DMS 273 treated with DMSO at 0.1 percent for 48 hours (cell line): Measurements from ENCODE around the gene GTF2F2.

ENCODE experiments used
- DNase-seq: peaks from one replicate; lab custom pipeline; 2025; lab: John Stamatoyannopoulos, UW

GTF2F2 gene

DNA sequence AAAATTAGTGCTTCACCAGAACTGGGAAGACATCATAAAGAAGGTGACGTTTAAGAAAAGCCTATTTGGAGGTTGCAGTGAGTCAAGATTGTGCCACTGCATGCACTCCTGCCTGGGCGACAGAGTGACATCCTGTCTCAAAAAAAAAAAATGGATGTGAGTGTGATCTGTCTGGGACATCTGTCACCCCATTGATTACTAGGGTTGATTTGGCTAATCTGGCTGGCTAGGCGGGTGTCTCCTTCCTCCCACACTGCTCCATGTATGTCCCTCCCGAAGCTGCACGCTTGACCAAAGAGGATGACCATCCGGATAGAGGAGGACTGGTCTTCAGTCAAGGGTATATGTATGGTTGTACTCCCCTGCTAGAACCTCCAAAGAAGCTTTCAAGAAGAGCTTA, 2.6 kb downstream of the GTF2F2 start:
- DNase-seq: no peak

DNA sequence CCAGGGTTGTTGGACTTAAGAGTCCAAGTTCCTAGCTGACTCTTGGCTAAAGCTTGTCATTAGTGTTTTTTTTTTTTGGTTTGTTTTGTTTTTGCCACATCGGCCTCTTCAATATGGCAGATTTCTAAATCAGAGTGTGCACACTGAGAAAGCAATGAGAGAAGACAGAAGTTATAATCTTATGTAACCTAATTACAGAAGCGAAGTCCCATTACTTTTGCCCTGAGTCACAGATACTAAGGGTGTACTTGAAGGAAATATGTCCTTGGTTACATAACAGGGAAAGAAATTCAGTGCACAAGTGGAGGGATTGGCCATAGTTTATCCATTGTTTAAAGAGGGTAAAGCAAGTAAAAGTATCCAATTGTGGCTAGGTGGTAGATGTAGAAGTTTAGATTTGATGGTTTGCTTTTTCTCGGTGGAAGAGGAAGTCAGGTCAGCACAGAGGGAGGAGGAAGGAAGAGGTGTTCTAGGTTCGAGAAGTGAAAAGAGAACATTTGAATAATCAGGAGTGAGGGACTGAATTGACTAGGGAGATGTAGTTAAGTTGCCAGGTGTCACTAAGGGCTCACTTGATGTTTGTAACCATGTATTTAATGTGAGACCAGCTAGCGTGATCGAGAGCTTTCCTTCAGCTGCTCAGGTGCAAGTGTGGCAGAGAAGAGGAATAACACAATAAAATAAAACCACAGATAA, 12.2 kb downstream of the GTF2F2 start:
- no peak for DNase-seq

DNA sequence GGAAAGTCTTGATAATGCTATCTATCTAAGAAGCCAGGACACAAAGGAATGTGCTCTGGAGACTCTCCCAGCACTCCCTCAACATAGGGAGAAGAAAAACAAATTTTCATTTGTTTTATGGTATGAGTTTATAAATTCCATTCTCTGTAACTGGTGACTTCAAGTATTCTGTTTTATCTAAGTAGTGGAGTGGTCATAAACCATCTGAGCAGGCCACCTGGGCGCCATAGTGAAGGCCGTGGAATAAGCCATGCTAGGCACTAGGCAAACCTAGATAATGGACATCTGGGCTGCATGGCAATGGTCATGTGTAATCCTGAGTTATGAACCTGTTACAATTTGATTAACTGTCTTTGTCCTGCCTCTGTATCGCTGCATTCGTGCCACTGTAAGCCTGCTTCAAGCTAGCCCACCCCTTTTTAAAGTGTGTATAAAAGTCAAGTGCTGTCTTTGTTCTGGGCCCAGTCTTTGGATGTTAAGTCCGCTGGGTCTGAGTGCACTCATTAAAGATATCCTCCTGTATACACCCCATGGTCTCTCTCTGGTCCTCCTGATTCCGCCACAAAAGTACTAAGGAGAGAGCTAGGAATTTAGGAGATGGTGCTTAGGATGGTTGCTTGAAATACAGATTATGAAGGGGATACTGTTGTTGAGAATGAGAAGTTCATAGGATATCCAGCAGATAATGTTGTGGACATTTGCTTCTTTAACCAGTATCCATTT, 13.2 kb downstream of the GTF2F2 start:
- no peak for DNase-seq

- DNase-seq: no peak
These were observed 16.6 kb downstream of the GTF2F2 start for GRCh38 chr13:45136741-45137504.

DNA sequence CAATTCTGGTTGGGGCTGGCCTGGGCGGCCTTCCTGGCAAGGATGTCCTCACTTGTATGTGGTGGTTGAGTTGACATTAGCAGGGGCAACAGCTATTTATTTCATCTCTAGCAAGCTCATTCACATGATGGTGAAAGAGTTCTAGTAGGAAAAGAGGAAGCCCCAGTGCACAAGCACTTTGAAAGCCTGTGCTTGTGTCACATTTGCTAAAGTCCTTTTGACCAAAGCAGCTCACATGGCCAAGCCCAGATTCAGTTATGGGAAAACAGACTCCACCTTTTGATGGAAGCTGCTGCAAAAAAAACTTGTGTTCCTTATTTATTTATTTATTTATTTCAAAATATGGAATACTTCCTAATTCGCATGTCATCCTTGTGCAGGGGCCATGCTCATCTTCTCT, 17.2 kb downstream of the GTF2F2 start:
- DNase-seq: no peak

- no peak for DNase-seq
These were observed 18.0 kb downstream of the GTF2F2 start for GRCh38 chr13:45138282-45138681.

DNA sequence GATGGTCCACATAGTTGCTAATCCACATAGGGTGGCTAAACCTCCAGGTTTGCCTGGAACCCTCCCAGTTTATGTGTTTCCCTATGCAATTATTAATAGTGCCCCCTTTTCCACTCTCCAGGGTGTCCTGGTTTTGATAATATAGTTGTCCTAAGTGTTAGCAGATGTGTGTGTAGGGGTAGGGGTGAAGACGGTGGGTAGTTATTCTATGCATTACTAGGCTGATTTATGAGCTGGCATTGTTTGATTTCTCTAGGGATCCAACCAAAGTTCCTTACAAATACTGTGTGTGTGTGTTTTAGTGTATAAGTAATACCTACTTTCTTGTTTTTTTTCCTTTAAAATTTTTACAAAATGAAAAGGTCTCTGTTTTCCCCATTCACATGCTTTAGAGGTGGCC, 21.1 kb downstream of the GTF2F2 start:
- no peak for DNase-seq

DNA sequence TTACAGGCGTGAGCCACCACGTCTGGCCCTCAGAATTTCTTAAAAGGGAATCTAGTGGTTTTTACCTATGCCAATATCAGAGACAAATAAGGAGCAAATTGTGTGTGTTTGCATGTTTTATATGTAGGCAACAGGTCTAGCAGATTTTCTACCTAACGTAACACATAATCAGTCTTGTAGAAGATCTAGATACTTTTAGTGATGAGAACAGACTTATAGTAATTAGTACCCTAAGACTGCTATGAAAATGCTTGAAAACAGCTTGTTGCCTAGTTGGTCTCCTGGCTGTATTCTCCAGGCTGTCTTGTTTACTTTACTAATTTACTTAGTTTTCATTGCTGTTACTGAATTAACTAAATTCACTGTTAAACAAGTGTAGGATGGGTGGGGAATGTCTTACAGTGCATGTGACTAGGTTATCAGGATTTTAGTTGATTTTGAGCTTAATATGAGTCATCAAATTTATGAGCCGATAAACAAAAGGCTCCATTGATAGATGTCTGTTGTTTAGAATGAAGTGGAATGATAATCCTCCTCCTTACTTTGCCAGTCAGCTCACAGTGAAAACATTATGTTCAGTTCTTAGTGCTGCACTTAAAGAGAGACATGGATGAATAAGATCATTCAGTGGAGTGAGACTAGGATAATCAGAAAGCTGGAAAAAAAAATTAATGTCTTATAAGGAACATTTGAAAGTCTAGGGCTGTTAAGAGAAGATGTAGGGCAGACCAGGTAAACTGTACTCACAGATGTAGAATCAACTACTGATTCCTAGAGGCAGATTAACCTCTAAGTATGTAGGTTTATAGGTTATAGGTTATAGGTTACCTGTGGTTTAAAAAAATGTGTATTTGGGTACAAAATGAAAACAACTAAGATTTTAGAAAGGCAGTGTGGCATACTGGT, 22.4 kb downstream of the GTF2F2 start:
- DNase-seq: no peak

DNA sequence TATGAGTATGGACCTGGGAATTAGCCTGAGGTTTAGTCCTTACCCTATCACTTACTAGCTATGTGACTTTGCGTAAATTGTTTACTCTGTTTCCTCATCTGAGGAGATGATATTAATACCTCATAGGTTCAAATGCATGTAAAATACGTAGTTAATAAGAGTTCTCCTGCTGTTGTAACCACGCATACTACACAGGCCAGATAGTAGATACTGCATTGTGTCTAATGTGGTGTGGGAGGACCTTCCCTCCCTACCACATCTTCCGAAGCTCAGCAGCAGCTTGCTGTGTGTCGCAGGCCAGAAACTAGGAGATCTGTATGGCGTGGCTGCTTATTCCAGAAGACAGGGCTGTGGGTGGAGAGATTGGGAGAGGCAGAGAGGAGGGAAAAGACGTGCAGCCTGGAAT, 23.0 kb downstream of the GTF2F2 start:
- no peak for DNase-seq

GRCh38 chr13:45149964-45150363, 29.7 kb downstream of the GTF2F2 start:
- DNase-seq: no peak

DNA sequence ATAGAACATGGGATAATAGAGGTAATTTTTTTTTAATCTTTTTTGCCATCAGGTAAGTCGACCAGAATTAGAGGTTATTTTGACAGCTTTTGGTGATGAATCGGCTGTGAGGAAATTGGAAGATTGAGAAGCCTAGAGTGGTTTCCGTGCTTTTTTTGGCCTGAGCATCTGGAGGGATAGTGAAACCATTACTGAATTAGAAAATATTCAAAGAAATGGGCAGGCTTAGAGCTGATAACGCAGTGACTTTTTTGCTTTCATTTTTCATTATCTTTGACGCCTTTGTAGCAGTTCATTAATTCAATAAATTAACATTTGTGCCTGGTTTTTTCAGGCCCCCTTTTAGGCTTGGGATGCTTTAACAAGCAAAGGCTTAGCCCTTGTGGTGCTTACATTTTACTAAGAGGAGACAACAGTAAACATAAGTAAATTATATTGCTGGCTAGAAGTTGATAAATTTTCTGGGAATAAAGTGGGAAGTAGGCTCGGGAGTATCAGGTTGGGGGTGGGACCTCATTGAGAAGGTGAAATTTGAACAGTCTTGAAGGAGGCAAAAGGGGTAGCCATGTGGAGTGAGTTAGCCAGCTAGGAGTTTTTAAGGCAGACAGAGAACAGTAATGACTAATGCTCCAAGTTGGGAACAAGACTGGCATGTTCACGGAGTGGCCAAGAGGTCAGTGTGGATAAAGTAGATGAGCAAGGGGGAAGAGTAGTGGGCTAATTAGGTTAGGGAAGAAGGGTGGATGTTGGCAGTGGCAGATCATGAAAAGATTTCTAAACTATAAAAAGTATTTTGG, 36.5 kb downstream of the GTF2F2 start:
- DNase-seq: no peak

DNA sequence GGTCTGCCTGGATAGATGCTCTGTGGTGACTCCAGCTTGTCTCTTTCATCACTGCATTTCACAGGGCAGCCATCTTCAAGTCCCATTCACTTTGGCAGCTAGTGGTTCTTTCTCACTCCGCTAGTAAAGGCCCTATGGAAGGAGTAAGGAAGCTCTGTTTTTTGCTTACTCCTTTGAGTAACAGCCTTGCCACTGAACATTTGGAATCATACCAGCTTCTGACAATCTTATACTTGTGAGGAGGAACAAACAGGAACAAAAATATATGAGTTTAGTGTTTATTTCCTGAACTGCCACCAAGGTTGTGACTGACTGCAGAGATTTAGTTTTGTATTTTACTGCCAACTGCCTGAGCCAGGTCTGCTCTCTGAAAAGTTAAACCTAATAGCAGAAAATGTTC, 41.9 kb downstream of the GTF2F2 start:
- DNase-seq: no peak

DNA sequence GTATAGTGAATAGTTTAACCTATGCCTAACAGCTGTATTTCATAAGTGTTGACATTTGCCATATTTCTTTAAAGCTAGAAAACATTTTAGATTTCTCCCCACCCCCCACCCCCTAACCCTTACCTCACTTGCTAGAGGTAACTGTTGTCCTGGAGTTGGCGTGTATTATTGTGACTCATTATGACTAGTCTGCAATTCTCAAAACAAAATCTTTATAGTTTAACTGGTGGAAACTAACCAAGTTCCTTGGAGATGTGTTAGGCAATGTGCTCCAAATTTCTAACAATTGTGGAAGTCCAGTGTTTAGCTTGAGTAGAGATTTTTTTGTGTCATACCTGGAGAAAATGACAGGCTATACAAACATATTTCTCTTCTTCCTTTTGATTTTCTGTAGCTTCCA, 42.5 kb downstream of the GTF2F2 start:
- no peak for DNase-seq

DNA sequence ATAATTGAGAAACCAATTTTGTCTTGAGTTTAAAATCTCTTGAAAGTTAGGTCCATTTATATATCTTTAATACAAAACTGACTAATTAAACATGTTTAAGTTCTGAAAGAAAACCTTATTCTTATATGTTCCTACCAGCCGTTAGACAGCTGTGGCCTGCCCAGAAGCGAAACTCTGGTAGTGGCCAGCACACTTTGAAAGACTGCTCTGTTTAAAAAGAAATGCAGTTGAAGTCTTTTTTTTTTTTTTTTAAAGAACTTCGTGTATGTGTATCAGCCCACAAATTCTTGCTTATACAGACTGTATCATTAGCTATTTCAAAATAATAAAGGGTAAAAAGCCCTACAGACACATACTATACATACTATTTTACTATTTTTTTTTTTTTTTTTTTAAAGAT, 46.5 kb downstream of the GTF2F2 start:
- DNase-seq: no peak

DNA sequence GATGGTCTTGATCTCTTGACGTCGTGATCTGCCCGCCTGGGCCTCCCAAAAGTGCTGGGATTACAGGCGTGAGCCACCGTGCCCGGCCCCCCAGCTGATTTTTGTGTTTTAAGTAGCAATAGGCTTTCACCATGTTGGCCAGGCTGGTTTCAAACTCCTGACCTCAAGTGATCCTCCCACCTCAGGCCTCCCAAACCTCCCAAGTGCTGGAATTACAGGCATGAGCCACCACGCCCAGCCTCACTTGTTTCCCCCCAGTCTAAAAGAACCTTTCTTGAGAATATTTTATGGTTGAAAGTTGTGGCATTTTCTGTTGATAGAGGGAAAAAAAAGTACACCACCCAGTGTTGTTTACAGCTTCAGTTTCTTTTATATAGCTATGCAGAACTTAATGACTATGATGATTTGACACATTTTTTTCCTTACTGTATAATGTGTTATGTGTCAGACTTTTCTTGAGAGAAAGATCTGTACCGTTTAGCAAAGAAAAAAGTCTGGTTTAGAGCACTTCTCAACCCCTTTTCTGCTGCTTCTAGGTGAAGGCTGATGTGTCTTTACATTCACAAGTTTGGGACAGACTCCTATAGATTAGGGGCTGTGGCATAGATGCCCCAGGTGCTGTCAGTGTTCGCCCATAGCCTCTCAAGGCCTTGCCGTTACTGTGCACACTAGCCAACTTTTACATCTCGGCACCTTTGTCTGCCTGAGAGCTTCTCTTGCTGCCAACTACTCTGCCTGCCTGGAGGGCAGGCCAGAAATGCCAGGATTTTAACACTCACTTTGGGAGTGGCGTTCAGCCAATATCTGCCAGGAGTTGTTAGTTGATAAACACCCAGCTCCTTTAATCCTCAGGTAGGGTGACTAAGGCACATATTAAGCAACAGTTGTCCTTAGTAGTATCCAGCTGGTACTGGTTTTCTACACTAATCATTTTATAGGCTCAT, 47.6 kb downstream of the GTF2F2 start:
- no peak for DNase-seq

DNA sequence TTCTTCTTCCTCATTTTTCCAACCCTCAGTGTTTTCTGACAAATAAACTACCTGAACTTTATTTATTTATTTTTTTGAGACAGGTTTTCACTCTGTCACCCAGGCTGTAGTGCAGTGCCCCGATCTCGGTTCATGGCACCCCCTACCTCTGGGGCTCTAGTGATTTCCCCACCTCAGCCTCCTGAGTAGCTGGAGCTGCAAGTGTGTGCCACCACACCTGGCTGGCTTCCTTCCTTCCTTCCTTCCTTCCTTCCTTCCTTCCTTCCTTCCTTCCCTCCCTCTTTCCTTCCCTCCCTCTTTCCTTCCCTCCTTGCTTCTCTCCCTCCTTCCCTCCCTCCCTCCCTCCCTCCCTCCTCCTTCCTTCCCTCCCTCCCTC, 48.2 kb downstream of the GTF2F2 start:
- DNase-seq: no peak

DNA sequence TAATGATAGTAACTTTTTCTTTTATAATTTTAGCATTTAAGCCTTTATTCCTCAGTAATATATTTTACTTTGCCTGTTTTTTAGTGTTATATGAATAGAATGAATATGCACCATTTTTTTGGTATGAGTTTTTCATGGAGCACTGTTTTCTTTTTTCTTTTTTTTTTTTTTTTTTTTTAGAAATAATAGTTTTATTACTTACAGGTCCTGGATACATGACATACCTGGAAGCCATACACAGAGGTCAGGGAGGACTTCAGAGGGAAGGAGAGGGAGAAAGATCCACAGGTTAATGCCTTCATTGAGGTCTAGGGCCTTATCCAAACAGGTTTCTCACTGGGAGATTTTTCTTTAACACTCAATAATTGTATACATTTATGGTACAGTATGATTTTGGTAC, 54.2 kb downstream of the GTF2F2 start:
- DNase-seq: no peak

GRCh38 chr13:45178349-45179162, 58.2 kb downstream of the GTF2F2 start:
- DNase-seq: no peak

DNA sequence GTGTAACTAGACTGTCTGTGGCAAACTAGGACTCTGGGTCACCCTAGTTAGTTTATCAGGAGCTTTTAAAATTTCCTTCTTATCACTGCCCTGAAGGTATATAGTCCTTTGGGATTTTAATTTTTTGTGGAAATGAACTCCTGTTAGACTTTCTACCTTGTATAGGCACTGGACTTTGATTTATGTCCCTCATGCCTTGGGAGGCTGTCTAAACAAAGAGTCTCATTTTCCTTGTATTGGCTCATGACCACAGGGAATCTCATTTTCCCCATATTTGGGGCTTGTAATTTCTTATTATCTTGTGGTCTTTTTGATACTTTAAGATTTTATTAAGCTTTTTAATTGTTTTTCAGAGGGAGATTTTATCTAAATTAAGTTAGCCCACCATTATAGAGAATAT, 59.1 kb downstream of the GTF2F2 start:
- no peak for DNase-seq
